ENCODE results near the gene PPP1R12B.

Gene PPP1R12B

DNA sequence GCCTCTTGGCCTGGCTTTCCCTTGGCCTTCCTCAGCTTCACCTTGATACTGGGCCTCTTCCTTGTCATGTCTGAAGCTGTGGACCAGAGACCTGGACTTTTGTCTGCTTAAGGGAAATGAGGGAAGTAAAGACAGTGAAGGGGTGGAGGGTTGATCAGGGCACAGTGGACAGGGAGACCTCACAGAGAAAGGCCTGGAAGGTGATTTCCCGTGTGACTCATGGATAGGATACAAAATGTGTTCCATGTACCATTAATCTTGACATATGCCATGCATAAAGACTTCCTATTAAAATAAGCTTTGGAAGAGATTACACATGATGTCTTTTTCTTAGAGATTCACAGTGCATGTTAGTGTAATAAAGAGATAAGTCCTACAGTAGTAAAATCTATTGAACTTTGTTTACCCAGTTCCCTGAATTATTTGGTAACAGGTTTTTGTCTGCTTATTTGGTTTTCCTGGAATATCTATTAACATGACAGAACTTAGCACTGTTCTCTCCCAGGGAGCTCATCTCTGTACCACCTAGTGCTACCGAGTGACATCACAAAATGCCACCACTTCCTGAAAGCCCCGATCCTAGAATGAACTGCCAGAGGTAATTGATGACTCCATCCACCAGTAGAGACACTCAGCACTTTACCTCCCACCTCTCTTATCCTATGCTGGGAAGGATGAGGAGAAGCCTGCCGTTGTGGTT, 29.0 kb upstream of the PPP1R12B start:
- DNase-seq (ENCODE audit: low read depth), result no peak
- no peak overlapping the region for H3K4me3 ChIP-seq (ENCODE audit: low read depth, low read length)
- TF ChIP-seq, protein P1, sequence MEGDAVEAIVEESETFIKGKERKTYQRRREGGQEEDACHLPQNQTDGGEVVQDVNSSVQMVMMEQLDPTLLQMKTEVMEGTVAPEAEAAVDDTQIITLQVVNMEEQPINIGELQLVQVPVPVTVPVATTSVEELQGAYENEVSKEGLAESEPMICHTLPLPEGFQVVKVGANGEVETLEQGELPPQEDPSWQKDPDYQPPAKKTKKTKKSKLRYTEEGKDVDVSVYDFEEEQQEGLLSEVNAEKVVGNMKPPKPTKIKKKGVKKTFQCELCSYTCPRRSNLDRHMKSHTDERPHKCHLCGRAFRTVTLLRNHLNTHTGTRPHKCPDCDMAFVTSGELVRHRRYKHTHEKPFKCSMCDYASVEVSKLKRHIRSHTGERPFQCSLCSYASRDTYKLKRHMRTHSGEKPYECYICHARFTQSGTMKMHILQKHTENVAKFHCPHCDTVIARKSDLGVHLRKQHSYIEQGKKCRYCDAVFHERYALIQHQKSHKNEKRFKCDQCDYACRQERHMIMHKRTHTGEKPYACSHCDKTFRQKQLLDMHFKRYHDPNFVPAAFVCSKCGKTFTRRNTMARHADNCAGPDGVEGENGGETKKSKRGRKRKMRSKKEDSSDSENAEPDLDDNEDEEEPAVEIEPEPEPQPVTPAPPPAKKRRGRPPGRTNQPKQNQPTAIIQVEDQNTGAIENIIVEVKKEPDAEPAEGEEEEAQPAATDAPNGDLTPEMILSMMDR (IDR thresholded peaks at IDR 0.05; ENCODE audit: control insufficient read depth, extremely low read depth, insufficient read depth), result no peak

DNA sequence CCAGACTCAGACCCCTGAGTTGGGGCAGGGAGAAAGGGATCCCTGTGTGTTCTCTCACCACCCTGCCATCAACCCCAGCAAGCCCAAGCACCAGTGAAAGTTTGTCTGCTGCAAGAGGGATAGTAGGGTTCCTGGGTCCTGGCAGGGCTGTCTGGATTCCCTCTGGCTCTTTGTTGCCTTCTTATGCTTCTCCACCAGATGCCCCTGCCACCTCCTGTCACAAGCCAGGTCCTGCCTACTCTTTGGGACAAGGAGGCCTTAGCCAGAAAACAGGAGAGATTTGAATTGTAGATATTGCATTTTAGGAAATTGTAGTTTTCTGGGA, 28.5 kb upstream of the PPP1R12B start:
- H3K4me3 ChIP-seq (ENCODE audit: low read depth, low read length), result no peak overlapping the region
- TF ChIP-seq, protein P1 (IDR thresholded peaks at IDR 0.05; ENCODE audit: control insufficient read depth, extremely low read depth, insufficient read depth), result no peak
- DNase-seq (ENCODE audit: low read depth), result no peak

DNA sequence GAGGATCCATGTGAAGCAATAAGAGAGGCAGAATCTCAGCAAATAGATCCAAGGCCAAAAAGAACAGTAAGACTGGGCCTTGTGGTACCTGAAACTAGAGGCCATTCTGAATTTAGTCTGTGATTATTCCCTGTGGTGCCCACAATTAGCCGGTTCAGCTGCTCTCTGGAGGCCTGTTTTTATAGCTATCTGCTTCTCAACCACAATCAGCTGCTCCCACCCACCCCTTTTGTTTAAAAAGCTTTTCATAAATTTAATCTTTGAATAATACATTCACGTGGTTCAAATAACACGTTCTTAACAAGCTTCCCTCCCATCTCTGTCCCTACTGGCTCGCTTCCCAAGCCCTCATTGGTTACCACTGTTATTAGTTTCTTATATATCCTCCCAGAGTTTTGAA, 24.8 kb upstream of the PPP1R12B start:
- no peak for DNase-seq (ENCODE audit: low read depth)
- TF ChIP-seq, protein P1 (IDR thresholded peaks at IDR 0.05; ENCODE audit: control insufficient read depth, extremely low read depth, insufficient read depth), result no peak
- H3K4me3 ChIP-seq (ENCODE audit: low read depth, low read length), result no peak overlapping the region

DNA sequence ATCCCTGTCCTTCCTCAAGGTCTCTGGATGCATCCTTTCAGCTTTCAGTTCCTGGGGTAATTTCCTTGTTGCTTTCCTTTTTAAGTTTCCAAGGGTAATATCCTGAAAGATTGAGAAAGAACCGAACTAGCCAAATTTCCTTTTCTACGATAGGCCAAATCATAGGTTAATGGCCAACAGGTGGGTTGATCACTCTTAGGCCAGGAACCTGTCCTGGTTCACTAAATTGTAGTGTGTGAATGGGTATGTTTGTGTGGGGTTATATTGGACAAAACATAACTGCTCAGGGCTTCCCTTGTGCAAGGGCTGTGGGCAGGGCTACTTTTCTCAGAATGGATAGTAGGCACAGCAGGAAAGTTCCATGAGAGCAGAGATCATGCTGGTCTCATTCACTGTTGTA, 23.9 kb upstream of the PPP1R12B start:
- H3K4me3 ChIP-seq (ENCODE audit: low read depth, low read length), result no peak overlapping the region
- TF ChIP-seq, protein P1 (IDR thresholded peaks at IDR 0.05; ENCODE audit: control insufficient read depth, extremely low read depth, insufficient read depth), result no peak
- DNase-seq (ENCODE audit: low read depth), result no peak

DNA sequence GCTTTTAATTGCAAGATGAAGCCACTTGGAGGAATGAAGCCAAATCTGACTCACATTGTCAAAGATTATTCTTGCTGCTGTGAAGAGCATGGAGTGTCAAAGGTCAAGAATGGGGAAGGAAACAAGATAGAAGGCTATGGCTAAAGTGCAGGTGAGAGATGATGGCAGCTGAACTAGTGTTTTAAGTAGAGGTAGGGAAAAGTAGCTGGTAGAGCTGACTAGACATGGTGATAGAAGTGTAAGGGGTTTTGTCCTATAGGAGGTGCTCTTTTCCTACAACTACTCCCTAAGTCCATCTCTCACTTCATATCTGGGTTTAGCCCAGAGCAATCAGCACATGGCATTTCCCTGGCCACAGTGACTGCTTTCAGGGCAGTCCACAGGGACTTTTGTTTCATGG, 18.6 kb upstream of the PPP1R12B start:
- DNase-seq (ENCODE audit: low read depth), result no peak
- TF ChIP-seq, protein P1 (IDR thresholded peaks at IDR 0.05; ENCODE audit: control insufficient read depth, extremely low read depth, insufficient read depth), result no peak
- no peak overlapping the region for H3K4me3 ChIP-seq (ENCODE audit: low read depth, low read length)

DNA sequence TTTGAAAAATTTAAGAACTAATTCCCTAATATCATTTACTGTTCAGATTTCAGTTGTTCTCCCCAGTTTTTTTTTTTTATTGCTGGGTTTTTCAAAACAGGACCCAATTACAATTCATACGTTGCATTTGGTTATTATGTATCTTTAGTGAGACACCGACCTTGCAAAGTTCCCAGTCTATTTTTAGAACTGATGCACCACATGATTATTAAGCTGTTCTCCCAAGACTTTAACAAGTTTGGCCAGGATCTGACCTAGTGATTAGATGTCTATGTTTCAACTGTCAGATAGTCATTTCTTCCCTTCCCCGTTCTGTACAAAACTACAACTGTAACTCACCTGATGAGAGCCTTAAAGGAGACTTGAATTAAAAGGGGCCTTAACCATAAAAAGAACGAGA, 14.6 kb upstream of the PPP1R12B start:
- TF ChIP-seq, protein P1 (IDR thresholded peaks at IDR 0.05; ENCODE audit: control insufficient read depth, extremely low read depth, insufficient read depth), result no peak
- no peak overlapping the region for H3K4me3 ChIP-seq (ENCODE audit: low read depth, low read length)
- no peak for DNase-seq (ENCODE audit: low read depth)

Data from LNCaP clone FGC (cell line).